Neuronal stem cell (in vitro differentiated cells): ENCODE results near the gene P2RY8.
"Not testable (repeated sequence)": the region's sequence is repeated elsewhere in the genome, so short reads cannot be mapped to it uniquely, and the experiment has no call there.

ENCODE experiments used
- DNase-seq: peaks from one replicate; pipeline ENCODE4 v3.0.0-alpha.2; 2013; ENCODE audit warnings: low spot score
- H2AFZ ChIP-seq: one replicate; pipeline ENCODE4 v1.6.1; 2013; ENCODE audit warnings: mild to moderate bottlenecking, low read length, inconsistent platforms
- H2AK5ac ChIP-seq: 2 replicates; pipeline ENCODE4 v1.6.1; 2013; ENCODE audit warnings: low read depth, mild to moderate bottlenecking, inconsistent platforms, low read length, moderate library complexity, mixed read lengths
- H2BK120ac ChIP-seq: 2 replicates; pipeline ENCODE4 v1.6.1; 2013; ENCODE audit warnings: low read depth, mild to moderate bottlenecking, inconsistent platforms, low read length, moderate library complexity, mixed read lengths
- H2BK12ac ChIP-seq: one replicate; pipeline ENCODE4 v1.6.1; 2013; ENCODE audit warnings: low read length, inconsistent platforms
- H2BK15ac ChIP-seq: 2 replicates; pipeline ENCODE4 v1.6.1; 2013; ENCODE audit warnings: mild to moderate bottlenecking, low read length, inconsistent platforms, mixed read lengths
- H2BK5ac ChIP-seq: one replicate; pipeline ENCODE4 v1.6.1; 2013; ENCODE audit warnings: inconsistent platforms, mild to moderate bottlenecking, low read length, moderate library complexity
- H3K14ac ChIP-seq: one replicate; pipeline ENCODE4 v1.6.1; 2013; ENCODE audit warnings: low read length, inconsistent platforms
- H3K18ac ChIP-seq: 2 replicates; pipeline ENCODE4 v1.6.1; 2013; ENCODE audit warnings: low read length, inconsistent platforms
- H3K23ac ChIP-seq: 2 replicates; pipeline ENCODE4 v1.6.1; 2013; ENCODE audit warnings: low read depth, mild to moderate bottlenecking, mixed read lengths, low read length, inconsistent platforms; ENCODE audit not compliant: poor library complexity
- H3K27ac ChIP-seq: replicated peaks from 3 replicates; pipeline ENCODE4 v1.5.1; 2013; ENCODE audit warnings: low read length, inconsistent platforms
- H3K27me3 ChIP-seq, 3 experiments: 2 replicates each; pipeline ENCODE4 v1.6.1; 2013; ENCODE audit warnings: low read length in 3 of 3, mild to moderate bottlenecking in 2 of 3, inconsistent platforms in 1 of 3, low read depth in 1 of 3, mixed read lengths in 1 of 3, moderate library complexity in 1 of 3; ENCODE audit not compliant: control insufficient read depth in 3 of 3, insufficient read depth in 3 of 3
- H3K36me3 ChIP-seq, 2 donors: replicated peaks in 1 of 2; 2 replicates each; pipeline ENCODE4 v1.6.1; 2013; ENCODE audit warnings: low read length in 2 of 2; ENCODE audit not compliant: control insufficient read depth in 2 of 2, insufficient read depth in 2 of 2
- H3K4ac ChIP-seq: 2 replicates; pipeline ENCODE4 v1.6.1; 2013; ENCODE audit warnings: inconsistent platforms, mild to moderate bottlenecking, low read length, moderate library complexity
- H3K4me1 ChIP-seq, 2 donors: 1 replicate in 1 of 2; 2 replicates in 1 of 2; pipeline ENCODE4 v1.6.1; 2013; ENCODE audit warnings: low read length in 2 of 2, low read depth in 1 of 2; ENCODE audit not compliant: control insufficient read depth in 2 of 2, insufficient read depth in 1 of 2
- H3K4me2 ChIP-seq: one replicate; pipeline ENCODE4 v1.6.1; 2013; ENCODE audit warnings: mild to moderate bottlenecking, low read length, inconsistent platforms; ENCODE audit not compliant: insufficient read depth, poor library complexity, severe bottlenecking
- H3K4me3 ChIP-seq, 2 donors: 2 replicates each; pipeline ENCODE4 v1.5.1; 2013; ENCODE audit warnings: low read length in 2 of 2, mild to moderate bottlenecking in 2 of 2, inconsistent platforms in 1 of 2, moderate library complexity in 1 of 2
- H3K79me1 ChIP-seq: one replicate; pipeline ENCODE4 v1.6.1; 2013; ENCODE audit warnings: low read depth, mild to moderate bottlenecking, inconsistent platforms, low read length, moderate library complexity
- H3K9ac ChIP-seq: one replicate; pipeline ENCODE4 v1.6.1; 2013; ENCODE audit warnings: mild to moderate bottlenecking, low read depth, low read length, inconsistent platforms; ENCODE audit not compliant: poor library complexity
- H3K9me3 ChIP-seq, 2 donors: replicated peaks in 1 of 2; 2 replicates each; pipeline versions ENCODE3 to v1.6.1; 2013; ENCODE audit warnings: low read length in 2 of 2, mild to moderate bottlenecking in 2 of 2, inconsistent platforms in 1 of 2, low read depth in 1 of 2, mixed read lengths in 1 of 2, moderate library complexity in 1 of 2; ENCODE audit not compliant: control insufficient read depth in 2 of 2, insufficient read depth in 1 of 2
- H4K8ac ChIP-seq: one replicate; pipeline ENCODE4 v1.6.1; 2013; ENCODE audit warnings: low read depth, mild to moderate bottlenecking, inconsistent platforms, low read length, moderate library complexity
- H4K91ac ChIP-seq: one replicate; pipeline ENCODE4 v1.6.1; 2013; ENCODE audit warnings: low read length, low read depth, mild to moderate bottlenecking, inconsistent platforms; ENCODE audit not compliant: poor library complexity
- WGBS, 2 donors: extraction: QIAGEN DNeasy Blood & Tissue Kit; methylation state at CpG; one replicate each; pipeline ENCODE4 v1.1.7; 2013; ENCODE audit warnings: missing lambda C conversion rate in 2 of 2, mixed read lengths in 1 of 2; ENCODE audit not compliant: insufficient read length in 2 of 2, insufficient replicate concordance in 1 of 2; ENCODE audit errors: extremely low coverage in 2 of 2; 5-methylcytosine and 5-hydroxymethylcytosine counted together

P2RY8 gene

DNA sequence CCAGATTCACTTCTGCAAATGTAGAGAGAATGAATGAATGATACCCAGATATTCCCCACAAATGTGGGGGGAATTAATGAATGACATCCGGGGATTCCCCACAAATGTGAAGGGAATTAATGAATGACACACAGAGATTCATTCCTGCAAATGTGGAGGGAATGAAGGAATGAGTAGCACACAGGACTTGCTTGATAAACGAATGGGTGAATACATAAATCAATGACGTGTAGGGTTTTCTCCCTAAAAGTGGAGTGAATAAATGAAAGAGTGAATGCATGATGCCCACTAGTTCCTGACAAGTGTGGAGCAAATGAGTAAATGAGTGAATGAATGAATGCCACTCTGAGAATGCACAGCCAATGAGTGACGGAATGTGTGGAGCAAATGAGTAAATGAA lies 45.7 kb downstream of the P2RY8 start:
- not testable (repeated sequence) for H2AK5ac ChIP-seq

DNA sequence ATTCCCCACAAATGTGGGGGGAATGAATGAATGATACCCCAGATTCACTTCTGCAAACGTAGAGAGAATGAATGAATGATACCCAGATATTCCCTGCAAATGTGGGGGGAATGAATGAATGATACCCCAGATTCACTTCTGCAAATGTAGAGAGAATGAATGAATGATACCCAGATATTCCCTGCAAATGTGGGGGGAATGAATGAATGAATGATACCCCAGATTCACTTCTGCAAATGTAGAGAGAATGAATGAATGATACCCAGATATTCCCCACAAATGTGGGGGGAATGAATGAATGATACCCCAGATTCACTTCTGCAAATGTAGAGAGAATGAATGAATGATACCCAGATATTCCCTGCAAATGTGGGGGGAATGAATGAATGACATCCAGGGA lies 46.3 kb downstream of the P2RY8 start:
- H2BK15ac ChIP-seq, H3K9me3 ChIP-seq, H2BK120ac ChIP-seq, H3K4ac ChIP-seq, H3K4me2 ChIP-seq, H2BK5ac ChIP-seq, H3K23ac ChIP-seq, H3K18ac ChIP-seq, H3K79me1 ChIP-seq, H3K4me3 ChIP-seq, DNase-seq, H3K36me3 ChIP-seq, H2BK12ac ChIP-seq, H3K14ac ChIP-seq, H3K27ac ChIP-seq, H3K27me3 ChIP-seq, H4K8ac ChIP-seq, H3K4me1 ChIP-seq, H3K9ac ChIP-seq, H2AK5ac ChIP-seq, H2AFZ ChIP-seq, H4K91ac ChIP-seq: not testable (repeated sequence)
- WGBS, 2 donors = no CpG with 5 or more reads among the region's 1 CpG

More for the DNA sequence above, 45.7 kb downstream of the P2RY8 start:
- H3K9me3 ChIP-seq, H3K23ac ChIP-seq, H3K27ac ChIP-seq, H3K14ac ChIP-seq, H2AFZ ChIP-seq, H3K27me3 ChIP-seq, H3K4ac ChIP-seq, H2BK15ac ChIP-seq, H3K4me2 ChIP-seq, H3K4me1 ChIP-seq, H3K36me3 ChIP-seq, DNase-seq, H2BK5ac ChIP-seq, H4K8ac ChIP-seq, H3K18ac ChIP-seq, H2BK120ac ChIP-seq, H2BK12ac ChIP-seq, H4K91ac ChIP-seq, H3K79me1 ChIP-seq, H3K4me3 ChIP-seq, H3K9ac ChIP-seq: not testable (repeated sequence)
- no CpG with 5 or more reads among the region's 4 CpGs for WGBS, 2 donors

DNA sequence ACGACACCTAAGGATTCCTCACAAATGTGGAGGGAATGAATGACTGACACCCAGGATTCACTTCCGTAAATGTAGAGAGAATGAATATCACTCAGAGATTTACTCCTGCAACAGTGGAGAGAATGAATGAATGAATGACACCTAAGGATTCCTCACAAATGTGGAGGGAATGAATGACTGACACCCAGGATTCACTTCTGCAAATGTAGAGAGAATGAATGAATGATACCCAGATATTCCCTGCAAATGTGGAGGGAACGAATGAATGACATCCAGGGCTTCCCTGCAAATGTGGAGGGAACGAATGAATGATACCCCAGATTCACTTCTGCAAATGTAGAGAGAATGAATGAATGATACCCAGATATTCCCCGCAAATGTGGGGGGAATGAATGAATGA lies 47.6 kb downstream of the P2RY8 start:
- not testable (repeated sequence) for H3K23ac ChIP-seq
- no CpG with 5 or more reads among the region's 5 CpGs for WGBS, 2 donors

DNA sequence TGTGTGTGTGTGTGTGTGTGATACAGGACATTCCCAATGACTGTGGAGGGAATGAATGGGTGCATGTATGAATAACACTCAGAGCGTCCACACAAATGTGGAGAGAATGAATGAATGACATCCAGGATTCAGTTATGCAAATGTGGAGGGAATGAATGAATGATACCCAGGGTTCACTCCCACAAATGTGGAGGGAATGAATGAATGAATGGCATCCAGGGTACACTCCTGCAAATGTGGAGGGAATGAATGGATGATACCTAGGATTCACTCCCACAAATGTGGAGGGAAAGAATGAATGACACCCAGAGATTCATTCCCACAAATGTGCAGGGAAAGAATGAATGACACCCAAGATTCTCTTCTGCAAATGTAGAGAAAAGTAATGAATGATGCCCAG lies 48.2 kb downstream of the P2RY8 start:
- no peak overlapping the region for H4K91ac ChIP-seq

More for the DNA sequence above, 47.6 kb downstream of the P2RY8 start:
- not testable (repeated sequence) for H3K4ac ChIP-seq, H4K8ac ChIP-seq, H2BK120ac ChIP-seq, H2BK12ac ChIP-seq, H3K14ac ChIP-seq, H4K91ac ChIP-seq, H3K9ac ChIP-seq, H2AK5ac ChIP-seq, H3K79me1 ChIP-seq, H3K9me3 ChIP-seq, DNase-seq, H2BK5ac ChIP-seq, H3K4me1 ChIP-seq, H3K4me3 ChIP-seq, H3K27ac ChIP-seq, H2AFZ ChIP-seq, H3K18ac ChIP-seq, H2BK15ac ChIP-seq, H3K4me2 ChIP-seq, H3K36me3 ChIP-seq, H3K27me3 ChIP-seq

More for the DNA sequence above, 48.2 kb downstream of the P2RY8 start:
- Histone ChIP-seq H3K23ac (no peak overlapping the region), H3K14ac (no peak overlapping the region), H3K18ac (no peak overlapping the region), H3K4me2 (no peak overlapping the region), H3K4ac (no peak overlapping the region), H3K9me3 (peaks cover 2 to 3% of the 10 kb centered on the region in 2 donors), H2BK120ac (no peak overlapping the region), H2BK5ac (no peak overlapping the region), H3K9ac (no peak overlapping the region), H3K79me1 (no peaks in the 10 kb centered on the region), H2AFZ (no peak overlapping the region), H3K27ac (no peak overlapping the region), H3K4me3 (no peak overlapping the region), H4K8ac (no peak overlapping the region), H3K27me3 (peaks cover 0 to 3% (median 0%) of the 10 kb centered on the region in 3 experiments), H2BK15ac (no peak overlapping the region), H2BK12ac (no peak overlapping the region), H2AK5ac (no peak overlapping the region), H3K36me3 (no peaks in the 10 kb centered on the region), H3K4me1 (peaks cover 0 to 1% of the 10 kb centered on the region in 2 donors)
- WGBS, 2 donors = no CpG with 5 or more reads among the region's 1 CpG
- DNase-seq = no peak
